Stimulated activated CD4-positive, alpha-beta T cell treated with anti-CD3 and anti-CD28 coated beads, Interleukin-12 subunit alpha, Interleukin-12 subunit beta, amount 100 ng/mL, for 24 hours (primary cell): ENCODE measurements around the gene PRKG1.
"Not testable (repeated sequence)": the region's sequence is repeated elsewhere in the genome, so short reads cannot be mapped to it uniquely, and the experiment has no call there.

Experiments used
- DNase-seq, 2 experiments: peaks; one replicate each; pipeline ENCODE4 v3.0.0-alpha.2; 2020; ENCODE audit warnings: low read depth in 2 of 2

The PRKG1 gene

GRCh38 chr10:51377932-51378599 is 303.8 kb downstream of the PRKG1 start:
- no peak for DNase-seq

- no peak for DNase-seq
Measured at GRCh38 chr10:51382181-51382580, 307.9 kb downstream of the PRKG1 start.

GRCh38 chr10:51384971-51385370 is 310.7 kb downstream of the PRKG1 start:
- no peak for DNase-seq

- DNase-seq: no peak
Measured at GRCh38 chr10:51386248-51386885, 312.1 kb downstream of the PRKG1 start.

GRCh38 chr10:51389415-51390321 is 315.4 kb downstream of the PRKG1 start:
- DNase-seq: peak in 1 of 2 experiments; percentile 13

GRCh38 chr10:51393006-51393405 is 318.7 kb downstream of the PRKG1 start:
- DNase-seq: not testable (repeated sequence)

GRCh38 chr10:51394039-51394438 is 319.8 kb downstream of the PRKG1 start:
- DNase-seq: no peak

GRCh38 chr10:51397244-51397643 is 323.0 kb downstream of the PRKG1 start:
- no peak for DNase-seq

- no peak for DNase-seq
Measured at GRCh38 chr10:51397695-51398094, 323.4 kb downstream of the PRKG1 start.

GRCh38 chr10:51399840-51400239 is 325.6 kb downstream of the PRKG1 start:
- no peak for DNase-seq

- DNase-seq: no peak
Measured at GRCh38 chr10:51400392-51401096, 326.3 kb downstream of the PRKG1 start.

GRCh38 chr10:51403521-51403920 is 329.2 kb downstream of the PRKG1 start:
- DNase-seq: no peak

- no peak for DNase-seq
Measured at GRCh38 chr10:51405580-51406351, 331.5 kb downstream of the PRKG1 start.

GRCh38 chr10:51406581-51406980 is 332.3 kb downstream of the PRKG1 start:
- DNase-seq: no peak

GRCh38 chr10:51416494-51416893 is 342.2 kb downstream of the PRKG1 start:
- DNase-seq: no peak

- DNase-seq: no peak
Measured at GRCh38 chr10:51419196-51420093, 345.2 kb downstream of the PRKG1 start.

- no peak for DNase-seq
Measured at GRCh38 chr10:51421853-51422252, 347.6 kb downstream of the PRKG1 start.

GRCh38 chr10:51422311-51423120 is 348.2 kb downstream of the PRKG1 start:
- peak in 1 of 2 experiments; percentile 7 for DNase-seq

GRCh38 chr10:51423121-51423452 is 348.8 kb downstream of the PRKG1 start:
- no peak for DNase-seq
